GM19240 (cell line): ENCODE results near the gene POLR1E.

Experiments
- DNase-seq: peaks from one replicate; pipeline ENCODE4 v3.0.0; 2011; ENCODE audit warnings: low spot score; ENCODE audit not compliant: insufficient read length

The POLR1E gene

GRCh38 chr9:37538099-37538498, 52.4 kb downstream of the POLR1E start:
- DNase-seq: no peak

GRCh38 chr9:37539634-37540033, 53.9 kb downstream of the POLR1E start:
- DNase-seq: no peak

- DNase-seq: no peak
These were observed 54.9 kb downstream of the POLR1E start for GRCh38 chr9:37540634-37541033.

- no peak for DNase-seq
These were observed 55.7 kb downstream of the POLR1E start for GRCh38 chr9:37541465-37541864.

GRCh38 chr9:37542488-37542887, 56.7 kb downstream of the POLR1E start:
- DNase-seq: no peak

- DNase-seq: no peak
These were observed 57.1 kb downstream of the POLR1E start for GRCh38 chr9:37542895-37543294.

- DNase-seq: no peak
These were observed 57.7 kb downstream of the POLR1E start for GRCh38 chr9:37543468-37543867.

GRCh38 chr9:37547328-37547878, 61.7 kb downstream of the POLR1E start:
- no peak for DNase-seq

GRCh38 chr9:37549527-37549926, 63.8 kb downstream of the POLR1E start:
- no peak for DNase-seq

- no peak for DNase-seq
These were observed 65.0 kb downstream of the POLR1E start for GRCh38 chr9:37550781-37551180.

- no peak for DNase-seq
These were observed 65.7 kb downstream of the POLR1E start for GRCh38 chr9:37551468-37551867.

GRCh38 chr9:37551888-37552287, 66.1 kb downstream of the POLR1E start:
- DNase-seq: no peak
